NCI-H2171 treated with DMSO at 0.1 percent for 48 hours (cell line): Measurements from ENCODE around the gene CREB5.

Experiments
- DNase-seq: peaks from one replicate; lab custom pipeline; 2025; lab: John Stamatoyannopoulos, UW

CREB5 gene

GRCh38 chr7:28407651-28408050 is 4.7 kb upstream of the CREB5 start:
- DNase-seq = no peak

- no peak for DNase-seq
These were observed 4.0 kb upstream of the CREB5 start for GRCh38 chr7:28408105-28408959.

GRCh38 chr7:28408960-28409715 is 3.2 kb upstream of the CREB5 start:
- DNase-seq = peak; percentile 89

DNA sequence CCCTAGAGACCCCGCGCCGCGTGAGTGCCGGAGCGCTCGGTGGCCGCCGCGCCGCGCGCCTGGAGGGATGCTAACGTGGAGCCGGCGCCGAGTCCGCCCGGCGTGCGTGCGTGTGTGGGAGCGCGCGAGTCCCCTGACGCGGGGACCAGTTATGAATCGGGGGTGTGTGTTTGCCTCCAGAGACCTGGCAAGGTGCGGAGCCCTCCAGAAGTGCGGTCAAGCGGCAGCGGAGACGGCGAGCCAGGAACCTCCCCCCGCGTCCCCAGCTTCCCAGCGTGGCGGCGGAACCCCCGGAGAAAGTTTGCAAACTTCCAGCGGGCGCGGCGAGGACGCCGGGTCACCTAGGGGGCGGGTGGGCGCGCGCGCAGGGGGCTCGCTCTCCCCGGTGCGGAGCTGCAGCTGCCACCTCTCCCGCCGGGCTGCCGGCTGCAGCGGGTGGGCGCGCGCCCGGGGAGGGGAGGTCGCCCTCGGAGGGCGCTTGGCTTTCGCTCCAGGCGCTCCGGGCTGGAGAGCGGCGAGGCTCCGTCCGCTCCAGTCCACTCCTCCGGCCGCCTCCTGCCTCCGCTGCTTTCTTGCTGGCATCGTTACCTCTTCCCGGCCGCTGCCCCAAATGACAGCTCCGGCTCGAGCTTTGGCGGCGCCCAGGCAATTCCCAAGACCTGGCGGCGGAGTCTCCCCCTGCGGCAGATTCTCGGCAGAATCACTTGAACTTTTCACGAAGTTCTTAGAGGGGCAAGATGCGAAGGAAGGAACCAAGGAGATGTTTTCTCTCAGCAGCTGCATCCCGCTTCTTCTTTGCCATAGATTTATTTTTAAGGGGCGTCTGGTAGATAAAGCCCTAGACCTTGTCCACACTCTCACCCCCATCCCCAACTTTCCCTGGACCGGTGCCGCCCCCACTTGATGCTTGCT is 2.3 kb upstream of the CREB5 start:
- peak; percentile 13 for DNase-seq

DNA sequence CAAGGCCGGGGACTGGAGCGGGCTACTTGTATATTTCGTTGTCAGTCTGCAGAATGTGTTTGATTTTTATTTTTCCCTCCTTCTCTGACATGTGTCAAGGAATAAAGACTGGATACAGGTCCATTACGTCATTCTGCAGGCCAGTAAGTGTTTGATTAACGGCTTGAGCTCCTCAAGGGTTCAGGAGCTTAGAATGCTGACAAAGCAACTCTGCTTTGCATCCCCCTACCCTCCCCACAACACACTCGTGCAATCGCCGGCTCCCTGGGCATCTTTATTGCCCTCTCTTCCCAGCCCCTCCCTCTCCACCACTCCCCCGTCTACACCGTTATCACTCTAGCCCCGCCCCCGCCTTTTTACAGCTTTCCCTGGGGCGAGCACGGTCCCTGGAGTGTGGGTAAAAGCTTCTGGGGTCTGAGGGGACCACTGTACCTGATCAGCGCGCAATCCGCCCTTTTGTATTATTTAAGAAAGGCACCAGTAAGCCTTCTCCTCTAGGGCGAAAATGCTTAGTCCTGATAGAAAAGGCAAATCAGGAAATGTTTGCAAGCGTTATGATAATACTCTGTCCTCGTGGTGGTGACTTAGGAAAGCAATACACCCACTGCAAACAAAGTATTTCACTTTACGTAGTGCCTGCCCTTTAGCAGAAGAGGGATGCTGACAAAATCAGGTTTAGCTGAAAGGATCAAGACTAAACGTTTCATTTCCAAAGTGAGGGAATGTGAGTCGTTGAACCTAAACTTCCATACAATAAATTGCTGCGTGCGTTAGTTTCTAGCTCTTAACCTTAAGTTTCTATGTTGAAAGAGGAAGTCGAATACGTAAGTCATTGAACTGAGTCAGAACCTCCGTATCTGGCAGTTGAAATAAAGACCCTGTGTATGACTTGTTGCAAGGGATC is 1.4 kb upstream of the CREB5 start:
- no peak for DNase-seq

GRCh38 chr7:28413011-28413410 is 693 bp downstream of the CREB5 start:
- no peak for DNase-seq

- DNase-seq = no peak
These were observed 2.1 kb downstream of the CREB5 start for GRCh38 chr7:28414453-28414852.

DNA sequence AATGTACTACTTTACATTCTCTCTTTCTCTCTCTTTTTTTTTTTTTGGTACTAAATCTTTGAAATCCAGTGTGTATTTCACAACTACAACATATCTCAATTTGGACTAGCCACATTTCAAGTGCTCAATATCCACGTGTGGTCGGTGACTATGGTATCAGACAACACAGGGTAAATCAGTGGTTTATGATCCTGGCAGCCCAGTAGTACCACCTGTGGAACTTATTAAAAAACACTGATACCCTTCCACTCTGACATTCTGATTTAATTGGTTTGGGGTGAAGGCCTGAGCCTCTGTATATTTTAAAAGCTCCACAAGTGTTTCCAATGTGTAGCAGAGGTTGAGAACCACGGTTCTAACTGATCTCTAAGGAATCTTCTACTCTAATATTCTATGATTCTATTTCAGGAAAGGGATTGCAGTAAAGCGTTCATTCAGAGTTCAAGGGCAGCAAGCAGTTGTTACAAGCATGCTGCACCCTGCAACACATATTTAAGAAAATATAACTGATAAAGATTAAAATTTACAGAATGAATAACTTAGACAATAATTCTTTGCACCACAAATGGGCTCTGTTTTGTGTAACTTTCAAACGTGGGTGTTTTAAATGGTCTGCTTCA is 5.1 kb downstream of the CREB5 start:
- no peak for DNase-seq

- DNase-seq = no peak
These were observed 6.0 kb downstream of the CREB5 start for GRCh38 chr7:28418311-28418710.

DNA sequence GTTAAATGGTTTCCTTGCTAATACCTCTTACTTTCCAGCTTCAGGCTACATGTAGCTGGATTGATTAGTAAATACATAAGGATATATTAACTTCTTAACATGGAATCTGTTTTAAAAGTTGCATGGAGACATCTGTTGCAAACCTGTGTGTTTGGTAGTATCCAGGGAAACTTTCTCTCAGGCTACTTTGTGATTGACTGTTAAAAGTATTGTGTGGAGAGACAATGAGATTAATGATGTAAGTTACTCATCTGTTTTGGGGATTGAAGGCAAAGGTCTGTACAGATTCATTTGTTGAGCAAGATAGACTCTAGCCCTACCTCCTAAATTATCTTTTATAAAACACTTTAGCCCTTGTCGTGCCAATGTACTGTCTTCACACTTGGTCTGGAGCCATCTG is 6.6 kb downstream of the CREB5 start:
- DNase-seq = no peak

- DNase-seq = no peak
These were observed 7.4 kb downstream of the CREB5 start for GRCh38 chr7:28419716-28420115.

GRCh38 chr7:28423112-28423511 is 10.8 kb downstream of the CREB5 start:
- DNase-seq = no peak

GRCh38 chr7:28423918-28424514 is 11.7 kb downstream of the CREB5 start:
- DNase-seq = no peak

DNA sequence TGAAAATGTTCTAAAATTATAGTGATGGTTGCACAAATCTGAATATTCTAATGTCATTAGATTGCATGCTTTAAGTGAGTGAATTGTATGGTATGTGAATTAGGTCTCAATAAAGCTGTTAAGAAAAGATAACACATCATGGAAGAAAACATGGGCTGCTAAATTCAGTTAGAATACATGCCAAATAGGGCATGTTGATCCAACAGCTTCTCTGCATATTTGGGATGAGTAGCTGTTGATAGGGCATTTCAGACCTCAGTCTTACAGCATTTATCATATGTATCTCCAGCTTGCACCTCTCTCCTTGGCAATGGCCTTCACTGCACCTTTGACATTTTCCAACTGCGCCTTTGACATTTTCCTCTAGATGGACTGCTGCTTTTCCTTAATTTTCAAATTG is 13.2 kb downstream of the CREB5 start:
- no peak for DNase-seq

DNA sequence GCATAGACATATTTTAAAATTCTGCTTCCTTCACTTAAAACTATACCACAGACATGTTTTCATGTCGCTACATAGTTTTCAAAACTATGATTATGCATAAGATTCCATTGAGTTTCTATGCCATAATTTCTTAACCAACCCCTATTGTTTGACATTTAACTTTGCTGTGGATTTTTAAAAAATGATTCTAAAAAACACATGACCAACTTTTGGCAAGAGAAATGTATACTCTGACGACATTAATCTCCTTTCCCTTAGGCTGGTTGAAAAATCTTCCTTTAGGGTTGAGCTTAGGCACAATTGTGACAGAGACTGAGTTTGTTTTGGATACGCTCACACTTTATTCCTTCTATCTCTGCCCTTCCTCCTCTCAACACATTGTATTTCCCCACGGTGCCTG is 14.9 kb downstream of the CREB5 start:
- DNase-seq = no peak

DNA sequence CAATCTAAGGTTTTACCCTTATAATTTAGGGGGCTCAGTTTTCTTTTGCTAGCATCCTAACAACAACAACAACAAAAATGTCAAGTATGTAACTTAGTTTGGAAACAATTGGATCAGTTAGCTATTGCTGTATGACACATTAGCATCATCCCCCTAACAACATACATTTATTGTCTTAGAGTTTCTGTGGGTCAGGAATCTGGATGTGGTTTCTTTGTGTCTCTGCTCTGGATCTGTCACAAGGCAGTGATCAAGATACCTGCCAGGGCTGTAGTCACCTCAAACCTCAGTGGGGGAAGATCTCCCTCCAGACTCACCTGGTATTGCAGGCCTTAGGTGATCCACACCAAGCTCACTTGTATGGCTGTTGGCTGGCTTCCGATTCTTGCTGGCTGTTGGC is 18.3 kb downstream of the CREB5 start:
- DNase-seq = no peak

DNA sequence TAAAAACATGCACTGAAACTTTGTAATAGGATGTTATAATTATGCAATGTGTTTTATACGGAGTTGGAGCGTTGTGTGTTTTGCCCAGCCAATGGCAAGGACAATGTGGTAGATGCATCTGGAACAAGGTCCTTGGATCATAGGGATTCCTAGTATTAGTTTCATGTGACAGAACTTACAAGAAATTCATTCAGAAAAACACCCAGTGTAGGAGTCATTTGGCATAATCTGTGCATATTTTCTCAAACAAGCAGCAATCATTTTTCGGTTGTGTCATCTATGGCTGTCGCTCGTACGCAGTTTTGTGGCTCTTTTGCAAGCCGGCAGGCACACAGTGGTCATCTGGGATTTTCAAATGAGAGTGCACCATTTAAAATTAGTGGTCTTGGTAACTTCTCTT is 19.8 kb downstream of the CREB5 start:
- DNase-seq = no peak

DNA sequence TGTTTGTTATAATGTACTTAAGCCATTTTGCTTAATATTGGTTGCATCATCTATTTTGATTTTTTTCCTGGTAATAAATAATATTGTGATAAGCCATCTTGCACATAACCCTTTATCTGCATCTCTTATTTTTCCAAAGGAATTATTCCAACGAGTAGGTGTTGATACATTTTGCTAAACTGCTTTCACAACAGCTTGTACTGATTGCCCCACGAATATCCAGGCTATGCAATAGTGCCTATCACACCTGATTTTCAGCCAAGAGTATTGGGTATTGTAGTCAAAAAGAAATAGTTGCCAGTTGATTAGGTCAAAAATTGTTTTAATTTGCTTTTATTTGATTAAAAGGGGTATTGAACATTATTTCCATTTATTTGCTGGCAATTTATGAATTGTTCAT is 20.7 kb downstream of the CREB5 start:
- DNase-seq = no peak

GRCh38 chr7:28433699-28434219 is 21.4 kb downstream of the CREB5 start:
- peak; percentile 3 for DNase-seq

DNA sequence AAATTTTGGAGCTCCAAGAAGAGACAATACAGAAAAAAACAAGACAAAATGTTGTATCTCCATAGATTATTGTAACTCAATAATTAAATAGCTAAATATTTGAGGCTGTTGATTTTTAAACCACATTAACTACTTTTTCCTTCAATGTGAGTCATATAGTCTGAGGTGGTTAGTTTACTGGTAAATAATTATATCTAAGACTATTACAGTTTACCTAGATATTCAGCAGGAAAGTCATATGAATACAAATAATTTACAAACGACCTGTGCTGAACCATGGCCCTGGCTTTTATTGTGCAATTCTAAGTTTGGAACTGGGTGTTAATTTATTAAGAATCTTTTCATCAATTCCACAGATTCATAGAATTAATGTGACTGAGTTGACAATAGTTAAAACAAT is 22.2 kb downstream of the CREB5 start:
- DNase-seq = no peak
